Stimulated activated memory B cell treated with anti-CD40 and anti-IgM and Interleukin-4, amounts not matched to agents 10 μg/mL and 1 μg/mL and 100 μg/mL, for 72 hours (primary cell): ENCODE measurements around the gene LRRK1.

Experiments
- ATAC-seq: fragments of 150-1000 bp; cut with Tn5 transposase; 2 replicates; pipeline ENCODE4 v1.10.0; 2021
- H3K27ac Mint-ChIP-seq: one replicate; pipeline ENCODE4 v1.8.0; 2022; ENCODE audit warnings: mild to moderate bottlenecking, mixed read lengths
- H3K27me3 Mint-ChIP-seq: one replicate; pipeline ENCODE4 v1.8.0; 2022; ENCODE audit warnings: mixed read lengths
- H3K36me3 Mint-ChIP-seq: one replicate; pipeline ENCODE4 v1.8.0; 2022; ENCODE audit warnings: mixed read lengths
- H3K4me1 Mint-ChIP-seq: one replicate; pipeline ENCODE4 v1.8.0; 2022; ENCODE audit warnings: mixed read lengths
- H3K4me3 Mint-ChIP-seq: one replicate; pipeline ENCODE4 v1.8.0; 2022; ENCODE audit warnings: mild to moderate bottlenecking, moderate library complexity, mixed read lengths
- H3K9me3 Mint-ChIP-seq: one replicate; pipeline ENCODE4 v1.8.0; 2022; ENCODE audit warnings: mixed read lengths

The LRRK1 gene

GRCh38 chr15:100931143-100931890, 12.2 kb downstream of the LRRK1 start:
- H3K36me3 Mint-ChIP-seq, result peaks cover 69% of the 10 kb centered on the region

DNA sequence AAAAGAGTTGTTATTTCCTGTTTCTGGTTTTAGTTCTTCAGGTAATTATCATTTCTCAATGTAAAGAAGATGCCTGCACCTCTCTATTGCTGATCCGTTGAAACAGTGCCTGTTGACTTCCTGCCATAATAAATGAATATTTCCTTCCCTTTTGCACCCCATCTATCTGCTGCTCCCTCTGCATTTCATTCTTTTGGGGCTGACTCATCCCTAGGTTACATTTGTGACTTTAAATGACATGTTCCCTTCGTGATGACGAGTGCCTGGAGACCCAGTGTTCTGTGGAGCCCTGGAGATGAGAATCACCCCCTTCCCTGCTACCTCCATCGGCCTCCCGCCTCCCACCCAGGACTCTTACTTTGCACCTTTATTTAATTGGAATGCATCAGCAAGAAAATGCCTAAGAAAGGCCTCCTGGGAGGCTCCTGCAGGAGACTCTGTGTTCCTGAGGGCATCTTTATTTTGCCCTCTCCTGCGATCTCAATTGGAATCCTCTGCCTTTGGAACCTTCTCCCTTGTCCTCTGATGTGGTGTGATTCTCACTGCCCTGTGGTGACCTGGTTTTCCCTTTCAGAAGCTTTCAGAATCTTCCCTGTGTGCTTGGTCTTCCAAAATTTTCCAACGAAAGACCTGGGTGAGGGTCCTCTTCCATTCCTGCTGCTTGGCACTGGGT, 13.7 kb downstream of the LRRK1 start:
- Mint-ChIP-seq H3K9me3 (no peaks in the 10 kb centered on the region), H3K27me3 (no peaks in the 10 kb centered on the region), H3K36me3 (peaks cover 63% of the 10 kb centered on the region), H3K4me3 (no peak overlapping the region), H3K4me1 (peaks cover 82% of the 10 kb centered on the region), H3K27ac (peak overlapping the region; percentile 57)
- no peak for ATAC-seq

More at GRCh38 chr15:100931143-100931890, 12.2 kb downstream of the LRRK1 start:
- no peak for ATAC-seq
- H3K27me3 Mint-ChIP-seq, result no peaks in the 10 kb centered on the region
- H3K4me3 Mint-ChIP-seq, result peak overlapping the region; percentile 18
- H3K4me1 Mint-ChIP-seq, result peaks cover 91% of the 10 kb centered on the region
- H3K27ac Mint-ChIP-seq, result peak overlapping the region; percentile 74
- H3K9me3 Mint-ChIP-seq, result no peaks in the 10 kb centered on the region

GRCh38 chr15:100934166-100934565, 15.0 kb downstream of the LRRK1 start:
- no peaks in the 10 kb centered on the region for H3K9me3 Mint-ChIP-seq
- H3K4me3 Mint-ChIP-seq, result no peak overlapping the region
- no peak for ATAC-seq
- peak overlapping the region; percentile 83 for H3K27ac Mint-ChIP-seq
- peaks cover 51% of the 10 kb centered on the region for H3K36me3 Mint-ChIP-seq
- peaks cover 70% of the 10 kb centered on the region for H3K4me1 Mint-ChIP-seq
- no peaks in the 10 kb centered on the region for H3K27me3 Mint-ChIP-seq

DNA sequence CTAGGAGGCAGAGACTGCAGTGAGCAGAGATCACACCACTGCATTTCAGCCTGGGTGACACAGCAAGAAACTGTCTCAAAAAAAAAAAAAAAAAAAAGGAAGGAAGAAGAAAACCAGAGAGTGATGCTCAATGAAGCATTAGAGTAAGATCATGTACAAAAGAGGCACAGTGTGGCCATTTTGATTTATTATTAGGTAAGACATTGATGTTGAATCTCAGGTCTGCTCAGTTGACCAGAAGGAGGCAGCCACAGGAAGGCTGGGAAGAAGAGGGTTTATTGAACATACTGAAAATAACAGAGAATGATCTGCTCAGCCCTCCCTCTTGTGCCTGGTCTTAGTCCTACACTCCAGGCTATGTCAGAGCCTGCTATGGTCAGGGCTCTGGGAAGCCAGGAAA, 15.6 kb downstream of the LRRK1 start:
- Mint-ChIP-seq H3K36me3 (peaks cover 48% of the 10 kb centered on the region), H3K27me3 (no peaks in the 10 kb centered on the region), H3K9me3 (no peaks in the 10 kb centered on the region), H3K4me1 (peaks cover 65% of the 10 kb centered on the region), H3K27ac (peak overlapping the region; percentile 83), H3K4me3 (no peak overlapping the region)
- ATAC-seq, result peak; percentile 76

DNA sequence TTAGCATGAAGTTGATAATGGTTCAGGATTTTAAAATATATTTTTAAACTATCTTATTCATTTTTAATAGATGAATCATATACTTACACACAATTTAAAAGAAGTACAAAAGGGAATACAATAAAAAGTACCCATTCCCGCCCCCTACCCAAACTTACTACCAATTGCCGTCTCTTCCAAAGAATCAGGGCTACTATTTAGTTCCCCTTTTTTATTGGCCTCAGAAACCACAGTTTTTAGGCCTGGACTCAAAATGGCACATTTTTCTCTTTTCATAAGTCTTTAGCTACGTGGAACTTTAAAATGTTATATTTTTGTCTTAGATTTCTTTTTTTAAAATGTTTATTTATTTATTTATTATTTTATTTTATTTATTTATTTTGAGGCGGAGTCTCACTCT, 18.0 kb downstream of the LRRK1 start:
- H3K36me3 Mint-ChIP-seq, result peaks cover 34% of the 10 kb centered on the region
- no peak overlapping the region for H3K27ac Mint-ChIP-seq
- no peak for ATAC-seq
- no peaks in the 10 kb centered on the region for H3K9me3 Mint-ChIP-seq
- no peak overlapping the region for H3K4me3 Mint-ChIP-seq
- H3K27me3 Mint-ChIP-seq, result no peaks in the 10 kb centered on the region
- H3K4me1 Mint-ChIP-seq, result peaks cover 40% of the 10 kb centered on the region

- H3K4me3 Mint-ChIP-seq, result no peak overlapping the region
- peaks cover 15% of the 10 kb centered on the region for H3K36me3 Mint-ChIP-seq
- H3K27me3 Mint-ChIP-seq, result no peaks in the 10 kb centered on the region
- no peaks in the 10 kb centered on the region for H3K9me3 Mint-ChIP-seq
- no peak overlapping the region for H3K27ac Mint-ChIP-seq
- peaks cover 42% of the 10 kb centered on the region for H3K4me1 Mint-ChIP-seq
- no peak for ATAC-seq
Observed at GRCh38 chr15:100939791-100940190, 20.6 kb downstream of the LRRK1 start.

DNA sequence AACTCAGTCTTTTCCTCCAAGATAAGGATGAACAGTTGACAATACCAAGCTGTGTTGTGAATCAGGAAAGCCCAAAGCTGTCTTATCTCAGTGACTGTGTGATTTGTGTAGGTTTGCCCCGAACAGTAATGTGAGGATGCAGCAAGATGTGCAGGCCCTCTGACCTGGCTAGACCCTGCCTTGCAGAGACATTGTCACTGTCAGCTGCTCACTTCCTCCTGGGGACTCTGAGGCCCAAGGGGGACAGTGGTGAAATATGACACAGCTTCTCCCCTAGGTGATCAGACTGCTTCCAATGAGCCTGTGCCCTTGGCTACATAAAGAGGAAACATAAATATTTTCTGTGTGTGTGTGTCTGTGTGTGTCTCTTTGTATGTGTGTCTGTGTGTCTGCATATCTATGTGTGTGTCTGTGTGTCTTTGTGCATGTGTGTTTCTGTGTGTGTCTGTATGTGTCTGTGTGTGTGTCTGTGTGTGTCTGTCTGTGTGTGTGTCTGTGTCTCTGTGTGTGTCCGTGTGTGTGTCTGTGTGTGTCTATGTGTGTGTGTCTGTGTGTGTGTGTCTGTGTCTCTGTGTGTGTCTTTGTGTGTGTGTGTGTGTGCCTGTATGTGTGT, 21.7 kb downstream of the LRRK1 start:
- H3K27ac Mint-ChIP-seq, result no peak overlapping the region
- H3K9me3 Mint-ChIP-seq, result no peaks in the 10 kb centered on the region
- peaks cover 4% of the 10 kb centered on the region for H3K36me3 Mint-ChIP-seq
- H3K27me3 Mint-ChIP-seq, result no peaks in the 10 kb centered on the region
- no peak overlapping the region for H3K4me3 Mint-ChIP-seq
- peaks cover 33% of the 10 kb centered on the region for H3K4me1 Mint-ChIP-seq
- ATAC-seq, result peak; percentile 93

DNA sequence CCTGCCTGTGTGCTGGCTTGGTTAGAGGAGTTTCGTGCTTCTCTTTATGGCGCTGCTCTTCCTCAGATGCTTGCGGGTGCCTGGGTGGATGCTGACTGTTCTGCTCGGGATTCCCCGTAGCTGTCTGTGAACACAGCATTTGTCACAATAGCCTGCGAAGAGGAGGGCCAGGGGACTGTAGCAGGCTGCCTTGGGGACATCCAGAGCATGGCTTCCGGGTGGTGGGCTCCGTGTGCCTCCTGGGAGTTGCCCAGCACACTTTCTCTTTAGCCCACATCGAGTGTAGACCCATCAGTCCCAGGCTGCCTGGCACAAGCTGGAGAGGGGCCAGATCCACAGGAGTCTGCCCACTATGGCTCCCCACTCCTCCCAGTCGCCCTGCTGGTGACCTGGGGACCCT, 22.4 kb downstream of the LRRK1 start:
- no peaks in the 10 kb centered on the region for H3K36me3 Mint-ChIP-seq

GRCh38 chr15:100942656-100943425, 23.7 kb downstream of the LRRK1 start:
- ATAC-seq, result no peak
- Mint-ChIP-seq H3K27me3 (no peaks in the 10 kb centered on the region), H3K4me3 (no peak overlapping the region), H3K36me3 (no peaks in the 10 kb centered on the region), H3K27ac (no peak overlapping the region), H3K9me3 (no peaks in the 10 kb centered on the region), H3K4me1 (peaks cover 31% of the 10 kb centered on the region)

More for the DNA sequence above, 22.4 kb downstream of the LRRK1 start:
- Mint-ChIP-seq H3K4me1 (peaks cover 26% of the 10 kb centered on the region), H3K27me3 (no peaks in the 10 kb centered on the region), H3K9me3 (no peaks in the 10 kb centered on the region), H3K27ac (no peak overlapping the region), H3K4me3 (no peak overlapping the region)
- ATAC-seq, result peak; percentile 79

DNA sequence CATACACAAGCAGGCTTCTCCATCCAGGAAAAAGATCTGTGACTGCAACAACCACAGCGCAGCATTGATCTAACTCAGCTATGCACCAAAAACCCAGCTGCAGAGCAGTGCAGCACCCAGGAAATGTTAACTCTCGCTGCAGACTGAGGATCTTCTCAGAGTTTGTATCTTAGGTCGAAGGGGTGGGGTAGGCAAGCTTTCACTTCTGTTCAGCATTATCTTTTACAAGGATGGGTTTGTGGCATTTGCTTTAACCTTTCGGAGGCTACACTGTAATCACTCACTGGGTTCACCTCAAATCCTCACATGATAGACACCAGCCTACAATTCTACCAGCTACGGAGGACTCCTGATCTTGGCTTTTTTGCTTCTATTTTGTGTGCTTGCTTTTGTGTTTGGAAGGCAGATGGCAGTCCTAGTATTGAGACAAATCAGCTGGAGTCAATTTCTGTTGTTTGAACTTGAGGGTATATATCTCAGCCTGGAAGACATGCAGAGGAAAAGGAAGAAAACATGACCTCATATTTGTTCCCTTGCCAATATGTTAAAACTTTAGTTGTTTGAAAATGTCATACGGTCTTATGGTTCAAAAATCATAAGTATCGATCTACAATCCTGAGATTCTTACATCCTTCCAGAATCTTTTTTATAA, 25.2 kb downstream of the LRRK1 start:
- Mint-ChIP-seq H3K36me3 (peaks cover 9% of the 10 kb centered on the region), H3K9me3 (no peaks in the 10 kb centered on the region)
- ATAC-seq, result peak; percentile 81

GRCh38 chr15:100944986-100945385, 25.8 kb downstream of the LRRK1 start:
- no peak for ATAC-seq
- H3K27ac Mint-ChIP-seq, result no peak overlapping the region
- no peak overlapping the region for H3K4me3 Mint-ChIP-seq
- H3K9me3 Mint-ChIP-seq, result no peaks in the 10 kb centered on the region
- H3K4me1 Mint-ChIP-seq, result peaks cover 52% of the 10 kb centered on the region
- H3K27me3 Mint-ChIP-seq, result no peaks in the 10 kb centered on the region
- peaks cover 9% of the 10 kb centered on the region for H3K36me3 Mint-ChIP-seq

More for the DNA sequence above, 25.2 kb downstream of the LRRK1 start:
- Mint-ChIP-seq H3K27ac (no peak overlapping the region), H3K4me1 (peaks cover 46% of the 10 kb centered on the region), H3K27me3 (no peaks in the 10 kb centered on the region), H3K4me3 (no peak overlapping the region)

DNA sequence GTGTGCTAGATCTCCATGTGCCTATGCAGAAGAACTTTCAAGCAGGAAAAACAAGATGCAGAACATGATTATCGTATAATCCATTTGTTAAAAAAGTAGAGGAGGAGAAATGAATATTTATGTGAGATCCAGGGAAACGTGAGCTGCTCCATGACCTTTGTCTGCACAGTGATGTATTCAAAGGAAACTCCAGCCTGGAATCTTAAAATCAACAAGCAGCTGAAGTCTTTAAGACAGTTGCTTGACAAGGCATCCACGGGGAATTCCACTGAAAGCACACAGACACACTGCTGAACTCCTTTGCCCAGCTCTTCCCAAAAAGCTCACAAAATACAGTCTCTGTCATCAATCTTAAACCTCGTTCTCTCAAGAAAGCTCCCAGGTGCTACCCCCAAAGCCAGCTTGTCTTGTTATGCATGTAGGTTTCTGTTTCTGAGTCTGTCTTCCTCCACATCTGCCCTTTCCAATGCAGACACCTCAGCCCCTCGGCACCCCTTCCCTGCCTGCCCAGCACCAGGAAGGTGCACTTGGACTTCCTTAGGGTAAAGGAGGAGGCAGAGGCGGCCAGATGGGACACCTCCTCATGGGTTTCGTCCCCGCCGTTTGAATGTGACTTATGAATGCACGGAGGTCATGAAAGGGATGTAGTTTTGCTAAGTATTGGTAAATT, 28.7 kb downstream of the LRRK1 start:
- peaks cover 29% of the 10 kb centered on the region for H3K36me3 Mint-ChIP-seq
- peak overlapping the region; percentile 80 for H3K4me3 Mint-ChIP-seq
- peak; percentile 64 for ATAC-seq
- peak overlapping the region; percentile 77 for H3K27ac Mint-ChIP-seq
- peaks cover 3% of the 10 kb centered on the region for H3K9me3 Mint-ChIP-seq
- no peaks in the 10 kb centered on the region for H3K27me3 Mint-ChIP-seq
- H3K4me1 Mint-ChIP-seq, result peaks cover 58% of the 10 kb centered on the region

GRCh38 chr15:100948430-100948762, 29.2 kb downstream of the LRRK1 start:
- H3K27me3 Mint-ChIP-seq, result no peaks in the 10 kb centered on the region
- peak overlapping the region; percentile 80 for H3K4me3 Mint-ChIP-seq
- peaks cover 53% of the 10 kb centered on the region for H3K4me1 Mint-ChIP-seq
- peaks cover 34% of the 10 kb centered on the region for H3K36me3 Mint-ChIP-seq
- peak; percentile 24 for ATAC-seq
- H3K9me3 Mint-ChIP-seq, result peaks cover 3% of the 10 kb centered on the region
- H3K27ac Mint-ChIP-seq, result peak overlapping the region; percentile 77

- H3K27ac Mint-ChIP-seq, result peak overlapping the region; percentile 77
- ATAC-seq, result no peak
- no peak overlapping the region for H3K4me3 Mint-ChIP-seq
- peaks cover 46% of the 10 kb centered on the region for H3K4me1 Mint-ChIP-seq
- H3K27me3 Mint-ChIP-seq, result no peaks in the 10 kb centered on the region
- peaks cover 45% of the 10 kb centered on the region for H3K36me3 Mint-ChIP-seq
- H3K9me3 Mint-ChIP-seq, result peaks cover 3% of the 10 kb centered on the region
Observed at GRCh38 chr15:100949691-100950090, 30.5 kb downstream of the LRRK1 start.
